H1 (cell line): ENCODE results near the gene SLC1A5.
"Not testable (repeated sequence)": the region's sequence is repeated elsewhere in the genome, so short reads cannot be mapped to it uniquely, and the experiment has no call there.

Experiments used
- CHD7 ChIP-seq: fragments of 300-600 bp; sonication (generic); IDR thresholded peaks from 2 replicates; pipeline ENCODE4 v1.7.1; 2012; ENCODE audit warnings: low read length, moderate library complexity, mild to moderate bottlenecking, inconsistent platforms; ENCODE audit not compliant: insufficient replicate concordance
- CTCF ChIP-seq, 3 experiments: IDR thresholded peaks; 1 replicate in 2 of 3; 2 replicates in 1 of 3; pipeline versions ENCODE4 v1.5.1 to v1.6.1; 2011; ENCODE audit warnings: low read length in 3 of 3, mild to moderate bottlenecking in 3 of 3, inconsistent platforms in 2 of 3, low read depth in 1 of 3, moderate library complexity in 1 of 3; ENCODE audit not compliant: insufficient read depth in 1 of 3; ENCODE audit errors: control extremely low read depth in 1 of 3
- EZH2 ChIP-seq: fragments of 200-600 bp; sonication (generic); IDR thresholded peaks from 2 replicates; pipeline ENCODE4 v1.7.1; 2012; ENCODE audit warnings: low read depth, mild to moderate bottlenecking, moderate library complexity, low read length, inconsistent platforms; ENCODE audit not compliant: severe bottlenecking
- POLR2A ChIP-seq, 2 experiments: IDR thresholded peaks; 1 replicate in 1 of 2; 2 replicates in 1 of 2; pipeline ENCODE4 v1.6.1; 2011; ENCODE audit warnings: low read depth in 2 of 2, low read length in 2 of 2, mild to moderate bottlenecking in 2 of 2; ENCODE audit errors: control extremely low read depth in 1 of 2
- POLR2AphosphoS5 ChIP-seq: IDR thresholded peaks from 2 replicates; pipeline ENCODE4 v1.6.1; 2011; ENCODE audit warnings: low read depth, low read length
- RBBP5 ChIP-seq: IDR thresholded peaks from 2 replicates; pipeline ENCODE4 v1.7.1; 2012; ENCODE audit warnings: low read depth, mild to moderate bottlenecking, inconsistent platforms, low read length, moderate library complexity, borderline replicate concordance
- TEAD4 ChIP-seq: IDR thresholded peaks from 2 replicates; pipeline ENCODE4 v1.6.1; 2012; ENCODE audit warnings: low read depth, low read length, inconsistent platforms, mixed read lengths

- TF ChIP-seq POLR2A (IDR thresholded peaks at IDR 0.05; ENCODE audit: control extremely low read depth in 1 of 2, low read depth in 2 of 2, low read length in 2 of 2); CTCF (IDR thresholded peaks at IDR 0.05; ENCODE audit: control extremely low read depth in 1 of 3, insufficient read depth in 1 of 3, low read depth in 1 of 3, low read length in 3 of 3); RBBP5; EZH2; POLR2AphosphoS5; TEAD4; CHD7: not testable (repeated sequence)
Observed at GRCh38 chr19:46804432-46804831, 16.0 kb upstream of the SLC1A5 start.
